Ishikawa (cell line): ENCODE measurements around the gene OXSR1.

Source experiments
- CEBPB ChIP-seq: IDR thresholded peaks from 2 replicates; pipeline ENCODE4 v1.6.1; 2012
- CREB1 ChIP-seq: IDR thresholded peaks from 2 replicates; pipeline ENCODE4 v1.6.1; 2012; ENCODE audit warnings: low read depth
- EGR1 ChIP-seq: IDR thresholded peaks from 2 replicates; pipeline ENCODE4 v1.6.1; 2012
- EP300 ChIP-seq: IDR thresholded peaks from 2 replicates; pipeline ENCODE4 v1.6.1; 2012; ENCODE audit warnings: borderline replicate concordance
- FOXM1 ChIP-seq: IDR thresholded peaks from 2 replicates; pipeline ENCODE4 v1.6.1; 2012; ENCODE audit warnings: low read depth, borderline replicate concordance
- MAX ChIP-seq: IDR thresholded peaks from 2 replicates; pipeline ENCODE4 v1.6.1; 2012
- NFIC ChIP-seq: IDR thresholded peaks from 2 replicates; pipeline ENCODE4 v1.6.1; 2012
- RAD21 ChIP-seq: IDR thresholded peaks from 2 replicates; pipeline ENCODE4 v1.6.1; 2012; ENCODE audit warnings: low read depth
- REST ChIP-seq: IDR thresholded peaks from 2 replicates; pipeline ENCODE4 v1.6.1; 2012; ENCODE audit warnings: low read depth, mild to moderate bottlenecking
- TAF1 ChIP-seq: IDR thresholded peaks from 2 replicates; pipeline ENCODE4 v1.6.1; 2012; ENCODE audit warnings: low read depth, mild to moderate bottlenecking
- TCF12 ChIP-seq: IDR thresholded peaks from 2 replicates; pipeline ENCODE4 v1.6.1; 2012; ENCODE audit warnings: low read depth
- TEAD4 ChIP-seq: IDR thresholded peaks from 2 replicates; pipeline ENCODE4 v1.6.1; 2012
- USF1 ChIP-seq: IDR thresholded peaks from 2 replicates; pipeline ENCODE4 v1.6.1; 2012
- YY1 ChIP-seq: IDR thresholded peaks from 2 replicates; pipeline ENCODE4 v1.6.1; 2012; ENCODE audit warnings: low read depth
- ZBTB7A ChIP-seq: IDR thresholded peaks from 2 replicates; pipeline ENCODE4 v1.6.1; 2012; ENCODE audit warnings: low read depth

Gene OXSR1

GRCh38 chr3:38268522-38268921 lies 103.2 kb downstream of the OXSR1 start:
- TF ChIP-seq TCF12 (no peak), FOXM1 (no peak), EGR1 (no peak), NFIC (no peak), ZBTB7A (no peak), TAF1 (no peak), RAD21 (no peak), MAX (no peak), CREB1 (no peak), TEAD4 (no peak), REST (no peak), CEBPB (no peak), USF1 (no peak), EP300 (no peak), YY1 (no peak)

- TF ChIP-seq ZBTB7A, result no peak
These were observed 105.3 kb downstream of the OXSR1 start for GRCh38 chr3:38270606-38271005.

GRCh38 chr3:38271553-38271952 lies 106.2 kb downstream of the OXSR1 start:
- TF ChIP-seq TAF1 (no peak), EP300 (no peak), EGR1 (no peak), MAX (no peak), TCF12 (no peak), CEBPB (no peak), ZBTB7A (no peak), CREB1 (no peak), FOXM1 (no peak), USF1 (no peak), YY1 (no peak)

- TF ChIP-seq CREB1, result no peak
- TF ChIP-seq TCF12, result no peak
- no peak for TF ChIP-seq TEAD4
- no peak for TF ChIP-seq USF1
- TF ChIP-seq RAD21, result no peak
- no peak for TF ChIP-seq MAX
- no peak for TF ChIP-seq CEBPB
- no peak for TF ChIP-seq FOXM1
- TF ChIP-seq ZBTB7A, result no peak
- TF ChIP-seq NFIC, result no peak
- TF ChIP-seq TAF1, result no peak
- no peak for TF ChIP-seq EGR1
- no peak for TF ChIP-seq YY1
- no peak for TF ChIP-seq EP300
- no peak for TF ChIP-seq REST
These were observed 109.7 kb downstream of the OXSR1 start for GRCh38 chr3:38274864-38275649.

GRCh38 chr3:38275658-38276057 lies 110.3 kb downstream of the OXSR1 start:
- TF ChIP-seq REST (no peak), TAF1 (no peak), TCF12 (no peak), EGR1 (no peak), EP300 (no peak), NFIC (no peak)
